Left cardiac atrium (tissue), 4 donors: ENCODE data around the gene SPACA5. TPM values are rescaled to one million over a fixed set of nuclear protein-coding genes. Genes with fewer than 3 reads are reported as not detected.
"Not testable (repeated sequence)": the region's sequence is repeated elsewhere in the genome, so short reads cannot be mapped to it uniquely, and the experiment has no call there.

ENCODE experiments used
- ATAC-seq, 2 donors: fragments of 200-7000 bp; cut with Tn5 transposase; one replicate each; pipeline ENCODE4 v1.9.1; 2020; ENCODE audit warnings: mild to moderate bottlenecking in 2 of 2, moderate library complexity in 2 of 2
- DNase-seq: peaks from one replicate; pipeline ENCODE4 v3.0.0-alpha.2; 2020
- intact Hi-C, 2 donors: fragments of 100-400 bp; cut with DNase I; formaldehyde crosslinking; loops; one replicate each; pipeline versions ENCODE4 v1.14.1 to v1.15.1; 2022 to 2023
- long read RNA-seq: library from polyadenylated mRNA; unstranded; transcript quantifications from one replicate; pipeline ENCODE4 v2.0.0, GENCODE V29; 2021
- total RNA-seq, 2 donors: library from RNA; stranded (reverse); fragmentation: NEBNext Ultra II Directional; extraction: Animal tissue kit (Norgen Biotek cat#: 25700); gene quantifications; one replicate each; pipeline ENCODE4 v1.2.1, GENCODE V29; 2021
- donor health status: DM: no; HTN: yes; CAD: no.
- donor health status: DM: no; HTN: yes; CAD: no; lungs with severe emphysema.
- donor health status: DM: yes; HTN: yes; CAD: no.
- donor health status: Dilated cardiomyopathy.

The SPACA5 gene
- total RNA-seq = not detected
- long read RNA-seq = 0 reads

GRCh38 chrX:48006688-48007087 is at the start of gene SPACA5:
TSS of gene SPACA5 (plus strand) at chrX:48006988. CDS start at chrX:48007803, 815 bp downstream.
- DNase-seq, intact Hi-C loops, ATAC-seq: not testable (repeated sequence)

GRCh38 chrX:47958206-47958605 is 48.6 kb upstream of the SPACA5 start:
- DNase-seq, ATAC-seq, intact Hi-C loops: not testable (repeated sequence)

GRCh38 chrX:47958761-47959342 is 47.9 kb upstream of the SPACA5 start:
- ATAC-seq (no peak), DNase-seq (no peak)
- intact Hi-C loops = no loop called here

GRCh38 chrX:47960406-47960805 is 46.4 kb upstream of the SPACA5 start:
- intact Hi-C loops = no loop called here
- DNase-seq = no peak
- no peak for ATAC-seq

DNA sequence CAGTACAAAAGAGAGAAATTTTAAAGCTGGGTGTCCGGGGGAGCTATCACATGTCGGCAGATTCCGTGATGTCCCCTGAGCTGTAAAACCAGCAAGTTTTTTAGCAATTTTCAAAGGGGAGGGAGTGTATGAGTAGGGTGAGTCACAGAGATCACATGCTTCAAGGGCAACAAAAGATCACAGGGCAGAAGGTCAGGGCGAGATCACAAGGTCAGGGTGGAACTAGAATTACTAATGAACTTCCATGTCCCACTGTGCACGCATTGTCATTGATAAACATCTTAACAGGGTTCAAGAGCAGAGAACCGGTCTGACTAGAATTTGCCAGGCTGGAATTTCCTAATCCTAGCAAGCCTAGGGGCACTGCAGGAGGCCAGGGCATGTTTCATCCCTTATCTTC is 45.0 kb upstream of the SPACA5 start:
- ATAC-seq, DNase-seq, intact Hi-C loops: not testable (repeated sequence)

DNA sequence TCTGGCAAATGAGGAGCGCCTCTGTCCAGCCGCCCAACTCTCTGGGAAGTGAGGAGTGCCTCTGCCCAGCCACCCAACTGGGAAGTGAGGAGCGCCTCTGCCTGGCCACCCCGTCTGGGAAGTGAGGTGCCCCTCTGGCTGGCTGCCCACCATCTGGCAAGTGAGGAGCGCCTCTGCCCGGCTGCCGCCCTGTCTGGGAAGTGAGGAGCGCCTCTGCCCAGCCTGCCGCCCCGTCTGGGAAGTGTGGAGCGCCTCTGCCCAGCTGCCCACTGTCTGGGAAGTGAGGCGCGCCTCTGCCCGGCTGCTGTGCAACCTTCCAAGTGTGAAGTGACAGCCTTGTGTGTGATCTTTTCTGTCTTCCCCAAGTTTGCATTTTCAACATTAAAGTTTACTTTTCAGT is 41.3 kb upstream of the SPACA5 start:
- not testable (repeated sequence) for ATAC-seq

GRCh38 chrX:47973235-47973634 is 33.6 kb upstream of the SPACA5 start:
- intact Hi-C loops = no loop called here
- DNase-seq (no peak), ATAC-seq (no peak)

More for the DNA sequence above, 41.3 kb upstream of the SPACA5 start:
- intact Hi-C loops, DNase-seq: not testable (repeated sequence)

DNA sequence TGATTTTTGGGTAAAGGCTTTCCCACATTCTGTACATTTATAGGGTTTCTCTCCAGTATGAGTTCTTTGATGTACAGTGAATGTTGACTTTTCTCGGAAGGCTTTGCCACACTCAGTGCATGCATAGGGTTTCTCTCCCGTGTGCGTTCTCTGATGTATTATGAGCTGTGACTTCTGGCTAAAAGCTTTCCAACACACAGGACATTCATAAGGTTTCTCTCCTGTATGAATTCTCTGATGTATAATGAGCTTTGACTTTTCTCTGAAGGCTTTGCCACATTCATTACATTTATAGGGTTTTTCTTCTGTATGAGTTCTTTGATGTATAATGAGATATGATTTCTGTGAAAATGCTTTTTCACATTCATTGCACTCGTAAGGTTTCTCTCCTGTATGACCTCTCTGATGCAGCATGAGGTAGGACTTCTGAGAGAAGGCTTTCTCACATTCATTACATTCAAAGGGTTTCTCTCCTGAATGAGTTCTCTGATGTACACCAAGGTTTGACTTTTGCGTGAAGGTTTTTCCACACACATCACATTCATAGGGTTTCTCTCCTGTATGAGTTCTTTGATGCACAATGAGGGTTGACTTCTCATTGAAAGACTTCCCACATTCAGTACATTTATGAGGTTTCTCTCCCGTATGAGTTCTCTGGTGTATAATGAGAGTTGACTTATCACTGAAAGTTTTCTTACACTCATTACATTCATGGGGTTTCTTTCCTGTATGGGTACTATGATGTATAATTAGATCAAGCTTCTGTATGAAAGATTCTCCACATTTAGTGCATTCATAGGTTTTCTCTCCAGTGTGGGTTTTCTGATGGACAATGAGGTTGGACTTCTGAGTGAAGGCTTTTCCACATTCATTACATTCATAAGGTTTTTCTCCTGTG is 30.3 kb upstream of the SPACA5 start:
- no peak for DNase-seq
- intact Hi-C loops = no loop called here
- ATAC-seq = no peak

- DNase-seq = no peak
- no peak for ATAC-seq
- intact Hi-C loops = no loop called here
Observed at GRCh38 chrX:47991263-47992094, 15.3 kb upstream of the SPACA5 start.

DNA sequence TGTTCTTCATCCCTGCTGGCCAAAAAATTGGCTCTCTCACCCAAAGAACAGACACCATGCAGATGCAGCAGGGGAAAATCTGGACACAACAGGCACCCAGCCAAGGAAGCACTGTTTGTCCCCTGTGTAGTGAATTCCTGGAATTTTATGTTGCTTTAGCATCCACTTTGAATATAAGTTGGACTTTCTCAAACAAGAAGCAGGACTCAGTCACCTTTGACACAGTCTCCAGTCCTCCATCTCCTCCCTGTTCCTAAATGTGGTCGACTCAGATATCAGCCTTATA is 14.8 kb upstream of the SPACA5 start:
- intact Hi-C loops = no loop called here
- no peak for ATAC-seq
- DNase-seq = no peak

- intact Hi-C loops = no loop called here
- DNase-seq (no peak), ATAC-seq (no peak)
Observed at GRCh38 chrX:47992669-47993068, 14.1 kb upstream of the SPACA5 start.

GRCh38 chrX:48001260-48001659 is 5.5 kb upstream of the SPACA5 start:
- no peak for DNase-seq
- ATAC-seq = no peak
- intact Hi-C loops = no loop called here

GRCh38 chrX:48002319-48002718 is 4.5 kb upstream of the SPACA5 start:
- ATAC-seq = no peak
- no peak for DNase-seq
- intact Hi-C loops = no loop called here

DNA sequence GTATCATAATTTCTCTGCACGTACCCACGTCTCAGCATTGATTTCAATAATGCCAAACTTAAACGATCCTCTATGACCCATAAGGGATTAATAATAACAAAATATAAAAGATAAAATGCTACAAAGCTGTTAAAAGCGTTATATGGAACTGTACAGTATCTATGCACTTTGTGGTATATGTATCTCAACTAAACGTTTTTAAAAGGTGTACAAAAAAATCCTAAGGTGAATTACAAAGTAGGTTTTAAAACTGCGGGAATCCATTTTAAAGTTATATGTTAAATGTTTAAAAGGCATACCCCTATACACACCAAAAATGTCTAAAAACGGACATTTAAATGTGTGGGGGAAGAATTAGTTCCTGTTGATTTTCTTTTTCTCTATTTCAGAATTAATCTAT is 3.9 kb upstream of the SPACA5 start:
- DNase-seq = no peak
- intact Hi-C loops = no loop called here

GRCh38 chrX:48003367-48003757 is 3.4 kb upstream of the SPACA5 start:
- DNase-seq = no peak
- peak; percentile 9 to 27 for ATAC-seq
- intact Hi-C loops = no loop called here

More for the DNA sequence above, 3.9 kb upstream of the SPACA5 start:
- ATAC-seq = no peak

DNA sequence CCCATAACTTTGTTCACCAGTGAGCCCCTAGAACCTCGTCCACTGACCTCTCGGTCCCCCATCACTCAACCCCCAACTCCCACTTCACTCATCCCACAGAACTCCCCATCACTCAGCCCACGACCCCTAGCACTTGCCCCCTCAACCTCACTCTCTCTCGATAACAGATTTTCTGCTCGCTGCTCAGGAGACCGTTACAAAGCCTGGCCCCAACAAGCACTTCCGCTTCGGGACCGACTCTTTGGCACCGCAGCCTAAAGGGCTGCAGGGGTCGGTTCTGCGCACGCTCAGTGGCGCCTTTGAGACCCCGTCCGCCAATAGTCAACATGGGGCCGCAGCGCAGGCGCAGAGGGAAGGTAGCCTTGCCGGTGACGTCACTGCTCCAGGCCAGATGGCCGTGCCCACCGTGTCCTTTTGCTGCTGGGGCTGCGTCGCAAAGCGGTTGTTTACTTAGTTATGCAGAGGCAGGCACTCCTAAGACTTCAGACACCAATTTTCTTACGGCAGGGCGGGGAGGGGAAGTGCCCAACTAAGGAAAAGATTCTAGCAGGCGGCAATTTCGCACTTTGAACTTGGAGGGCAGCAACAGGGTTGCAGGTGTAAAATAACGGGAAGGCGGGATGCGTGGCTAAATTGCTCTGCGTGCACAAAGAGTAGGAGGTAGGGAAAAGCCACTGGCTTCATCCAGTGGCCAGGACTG is 2.9 kb upstream of the SPACA5 start, which contains the start of gene ZNF182:
Gene ZNF182 (minus strand): TSS at position 232 of the 700 bp plus-strand sequence. CDS start 1,380 bp downstream, outside the sequence.
- intact Hi-C loops = no loop called here
- ATAC-seq = peak; percentile 99 to 100

DNA sequence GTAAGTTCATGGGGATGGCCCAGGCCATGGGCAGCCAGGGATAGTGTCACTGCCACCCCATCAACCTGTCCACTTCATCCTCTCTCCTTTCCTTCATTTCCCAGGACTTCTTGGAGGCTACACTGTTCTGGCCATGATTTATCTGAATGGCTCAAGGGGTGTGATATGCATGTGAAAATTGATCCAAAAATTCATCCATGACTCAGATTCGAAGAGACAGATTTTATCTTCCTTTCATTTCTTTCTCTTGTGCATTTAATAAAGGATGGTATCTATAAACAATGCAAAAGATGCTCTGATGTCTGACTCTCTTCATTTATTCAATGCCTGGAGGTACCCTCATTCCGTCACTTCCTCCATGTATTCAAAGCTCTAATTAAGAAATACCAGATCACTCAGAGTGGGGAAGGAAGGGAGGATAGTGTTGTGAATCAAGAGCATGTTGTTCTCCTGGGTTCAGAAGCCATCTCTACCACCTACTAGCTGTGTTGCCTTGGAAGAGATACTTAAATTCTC is 2.7 kb downstream of the SPACA5 start:
- DNase-seq, ATAC-seq, intact Hi-C loops: not testable (repeated sequence)

More for the DNA sequence above, 2.9 kb upstream of the SPACA5 start, which contains the start of gene ZNF182:
- DNase-seq = peak; percentile 94

DNA sequence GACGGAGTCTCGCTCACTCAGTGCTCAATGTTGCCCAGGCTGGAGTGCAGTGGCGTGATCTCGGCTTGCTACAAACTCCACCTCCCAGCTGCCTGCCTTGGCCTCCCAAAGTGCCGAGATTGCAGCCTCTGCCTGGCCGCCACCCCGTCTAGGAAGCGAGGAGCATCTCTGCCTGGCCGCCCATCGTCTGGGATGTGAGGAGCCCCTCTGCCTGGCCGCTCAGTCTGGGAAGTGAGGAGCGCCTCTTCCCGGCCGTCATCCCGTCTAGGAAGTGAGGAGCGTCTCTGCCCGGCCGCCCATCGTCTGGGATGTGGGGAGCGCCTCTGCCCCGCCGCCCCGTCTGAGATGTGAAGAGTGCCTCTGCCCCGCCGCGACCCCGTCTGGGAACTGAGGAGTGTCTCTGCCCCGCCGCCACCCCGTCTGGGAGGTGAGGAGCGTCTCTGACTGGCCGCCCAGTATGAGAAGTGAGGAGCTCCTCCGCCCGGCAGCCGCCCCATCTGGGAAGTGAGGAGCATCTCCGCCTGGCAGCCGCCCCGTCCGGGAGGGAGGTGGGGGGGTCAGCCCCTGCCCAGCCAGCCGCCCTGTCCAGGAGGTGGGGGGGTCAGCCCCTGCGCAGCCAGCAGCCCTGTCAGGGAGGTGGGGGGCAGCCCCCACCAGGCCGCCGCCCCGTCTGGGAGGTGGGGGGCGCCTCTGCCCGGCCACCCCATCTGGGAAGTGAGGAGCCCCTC is 10.0 kb downstream of the SPACA5 start:
- not testable (repeated sequence) for DNase-seq

More for the DNA sequence above, 10.0 kb downstream of the SPACA5 start:
- intact Hi-C loops, ATAC-seq: not testable (repeated sequence)
